Measurements from ENCODE around the gene KRTAP4-4.

DNA sequence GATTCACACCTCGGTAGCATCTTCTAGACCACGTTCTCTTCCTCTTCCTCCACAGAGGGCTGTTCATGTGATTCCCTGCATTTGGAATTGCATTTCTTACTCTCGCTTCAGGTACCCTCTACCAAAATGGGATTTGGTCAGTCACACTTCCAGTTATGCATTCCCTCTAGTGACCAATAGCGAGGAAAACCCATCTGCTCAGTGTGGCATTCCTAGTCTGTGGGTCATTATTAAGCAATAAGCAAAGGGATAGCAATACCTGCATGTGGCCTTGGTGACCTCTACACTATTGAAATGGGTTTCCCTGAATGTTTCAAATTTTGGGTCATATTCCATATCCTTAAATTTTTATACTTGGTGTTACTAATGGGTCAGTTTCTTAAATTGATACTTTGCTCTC lies 10.5 kb downstream of the KRTAP4-4 start:
- TF ChIP-seq, protein P1, sequence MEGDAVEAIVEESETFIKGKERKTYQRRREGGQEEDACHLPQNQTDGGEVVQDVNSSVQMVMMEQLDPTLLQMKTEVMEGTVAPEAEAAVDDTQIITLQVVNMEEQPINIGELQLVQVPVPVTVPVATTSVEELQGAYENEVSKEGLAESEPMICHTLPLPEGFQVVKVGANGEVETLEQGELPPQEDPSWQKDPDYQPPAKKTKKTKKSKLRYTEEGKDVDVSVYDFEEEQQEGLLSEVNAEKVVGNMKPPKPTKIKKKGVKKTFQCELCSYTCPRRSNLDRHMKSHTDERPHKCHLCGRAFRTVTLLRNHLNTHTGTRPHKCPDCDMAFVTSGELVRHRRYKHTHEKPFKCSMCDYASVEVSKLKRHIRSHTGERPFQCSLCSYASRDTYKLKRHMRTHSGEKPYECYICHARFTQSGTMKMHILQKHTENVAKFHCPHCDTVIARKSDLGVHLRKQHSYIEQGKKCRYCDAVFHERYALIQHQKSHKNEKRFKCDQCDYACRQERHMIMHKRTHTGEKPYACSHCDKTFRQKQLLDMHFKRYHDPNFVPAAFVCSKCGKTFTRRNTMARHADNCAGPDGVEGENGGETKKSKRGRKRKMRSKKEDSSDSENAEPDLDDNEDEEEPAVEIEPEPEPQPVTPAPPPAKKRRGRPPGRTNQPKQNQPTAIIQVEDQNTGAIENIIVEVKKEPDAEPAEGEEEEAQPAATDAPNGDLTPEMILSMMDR (IDR thresholded peaks at IDR 0.05) = no peak
- TF ChIP-seq, protein P2, sequence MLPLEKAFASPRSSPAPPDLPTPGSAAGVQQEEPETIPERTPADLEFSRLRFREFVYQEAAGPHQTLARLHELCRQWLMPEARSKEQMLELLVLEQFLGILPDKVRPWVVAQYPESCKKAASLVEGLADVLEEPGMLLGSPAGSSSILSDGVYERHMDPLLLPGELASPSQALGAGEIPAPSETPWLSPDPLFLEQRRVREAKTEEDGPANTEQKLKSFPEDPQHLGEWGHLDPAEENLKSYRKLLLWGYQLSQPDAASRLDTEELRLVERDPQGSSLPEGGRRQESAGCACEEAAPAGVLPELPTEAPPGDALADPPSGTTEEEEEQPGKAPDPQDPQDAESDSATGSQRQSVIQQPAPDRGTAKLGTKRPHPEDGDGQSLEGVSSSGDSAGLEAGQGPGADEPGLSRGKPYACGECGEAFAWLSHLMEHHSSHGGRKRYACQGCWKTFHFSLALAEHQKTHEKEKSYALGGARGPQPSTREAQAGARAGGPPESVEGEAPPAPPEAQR (CRISPR knock-in tag; IDR thresholded peaks at IDR 0.05) = no peak
